HL-60 (cell line): ENCODE measurements around the gene THRB.

Experiments
- DNase-seq, 2 experiments: peaks; one replicate each; pipeline ENCODE4 v3.0.0-alpha.2; 2010 to 2020; ENCODE audit warnings: low read depth in 1 of 2, low spot score in 1 of 2
- H3K27ac ChIP-seq: fragments of 250-450 bp; sonication (Bioruptor Pico); replicated peaks from 2 replicates; pipeline ENCODE4 v1.5.1; 2020; ENCODE audit warnings: mild to moderate bottlenecking, moderate library complexity
- H3K27me3 ChIP-seq: fragments of 250-450 bp; sonication (Bioruptor Pico); 2 replicates; pipeline ENCODE4 v1.5.1; 2021; ENCODE audit warnings: mild to moderate bottlenecking, moderate library complexity; ENCODE audit not compliant: insufficient read depth, poor library complexity, severe bottlenecking
- H3K4me3 ChIP-seq: replicated peaks from 2 replicates; pipeline ENCODE4 v1.5.1; 2011; ENCODE audit warnings: mild to moderate bottlenecking, control low read depth, low read length; ENCODE audit not compliant: insufficient read depth
- CTCF ChIP-seq: IDR thresholded peaks from one replicate; pipeline ENCODE4 v1.5.1; 2011; ENCODE audit warnings: low read length, control low read depth, inconsistent platforms; ENCODE audit not compliant: insufficient read depth
- GABPA ChIP-seq: IDR thresholded peaks from 2 replicates; pipeline ENCODE4 v1.6.1; 2012; ENCODE audit warnings: low read depth
- POLR2AphosphoS5 ChIP-seq: IDR thresholded peaks from 2 replicates; pipeline ENCODE4 v1.6.1; 2012; ENCODE audit warnings: low read depth
- REST ChIP-seq: IDR thresholded peaks from 2 replicates; pipeline ENCODE4 v1.6.1; 2012; ENCODE audit warnings: low read depth; ENCODE audit not compliant: insufficient replicate concordance
- SPI1 ChIP-seq: IDR thresholded peaks from 2 replicates; pipeline ENCODE4 v1.6.1; 2012; ENCODE audit warnings: low read depth, mild to moderate bottlenecking, borderline replicate concordance

THRB gene

GRCh38 chr3:24361623-24362022 lies 133.0 kb downstream of the THRB start:
- no peaks in the 10 kb centered on the region for H3K27me3 ChIP-seq
- no peak for TF ChIP-seq REST
- no peak for TF ChIP-seq GABPA
- no peak for TF ChIP-seq CTCF
- TF ChIP-seq POLR2AphosphoS5, result no peak
- TF ChIP-seq SPI1, result no peak
- no peak overlapping the region for H3K27ac ChIP-seq
- H3K4me3 ChIP-seq, result no peak overlapping the region
- no peak for DNase-seq

GRCh38 chr3:24360957-24361356 lies 133.7 kb downstream of the THRB start:
- TF ChIP-seq CTCF (no peak), REST (no peak), POLR2AphosphoS5 (no peak), SPI1 (no peak), GABPA (no peak)
- H3K4me3 ChIP-seq, result no peak overlapping the region
- no peak for DNase-seq

GRCh38 chr3:24359645-24360462 lies 134.8 kb downstream of the THRB start:
- H3K4me3 ChIP-seq, result no peak overlapping the region

More at GRCh38 chr3:24360957-24361356, 133.7 kb downstream of the THRB start:
- Histone ChIP-seq H3K27ac (no peak overlapping the region), H3K27me3 (no peaks in the 10 kb centered on the region)

More at GRCh38 chr3:24359645-24360462, 134.8 kb downstream of the THRB start:
- no peak for DNase-seq
- Histone ChIP-seq H3K27me3 (no peaks in the 10 kb centered on the region), H3K27ac (no peak overlapping the region)
- TF ChIP-seq SPI1 (no peak), GABPA (no peak), POLR2AphosphoS5 (no peak), REST (no peak), CTCF (no peak)
